Activated CD4-positive, alpha-beta T cell treated with anti-CD3 and anti-CD28 coated beads, Interleukin-2, amount 10 ng/mL, durations not matched to agents 7 days and 5 days (primary cell): Measurements from ENCODE around the gene AXIN2. TPM values are rescaled to one million over a fixed set of nuclear protein-coding genes. Genes with fewer than 3 reads are reported as not detected.
"Not testable (repeated sequence)": the region's sequence is repeated elsewhere in the genome, so short reads cannot be mapped to it uniquely, and the experiment has no call there.

Experiments
- CTCF ChIA-PET: fragments of 350-600 bp; sonication (Branson Sonifier 250); formaldehyde crosslinking; loops from one replicate; lab custom pipeline; 2021; ENCODE audit warnings: antibody characterized with exemption; lab: Charles Lee
- POLR2A ChIA-PET: fragments of 350-600 bp; sonication (Branson Sonifier 250); formaldehyde crosslinking; loops from one replicate; lab custom pipeline; 2021; ENCODE audit warnings: antibody characterized with exemption; lab: Charles Lee
- DNase-seq: peaks from one replicate; pipeline ENCODE4 v3.0.0-alpha.2; 2020
- H3K27ac Mint-ChIP-seq: one replicate; pipeline ENCODE4 v1.8.0; 2021; ENCODE audit warnings: mild to moderate bottlenecking, moderate library complexity, mixed read lengths
- H3K27me3 Mint-ChIP-seq: one replicate; pipeline ENCODE4 v1.8.0; 2021; ENCODE audit warnings: mixed read lengths
- H3K36me3 Mint-ChIP-seq: one replicate; pipeline ENCODE4 v1.8.0; 2021; ENCODE audit warnings: low read depth, mixed read lengths
- H3K4me1 Mint-ChIP-seq: one replicate; pipeline ENCODE4 v1.8.0; 2021; ENCODE audit warnings: mixed read lengths
- H3K4me3 Mint-ChIP-seq: one replicate; pipeline ENCODE4 v1.8.0; 2021; ENCODE audit warnings: mild to moderate bottlenecking, moderate library complexity, mixed read lengths
- H3K9me3 Mint-ChIP-seq: one replicate; pipeline ENCODE4 v1.8.0; 2021; ENCODE audit warnings: mixed read lengths
- total RNA-seq, 2 experiments: library from RNA; stranded (reverse); gene quantifications; one replicate each; pipeline ENCODE4 v1.2.3, GENCODE V29; 2021

Gene AXIN2
- total RNA-seq, 2 experiments from 2014 or later, result 12.7 to 13.4 TPM

DNA sequence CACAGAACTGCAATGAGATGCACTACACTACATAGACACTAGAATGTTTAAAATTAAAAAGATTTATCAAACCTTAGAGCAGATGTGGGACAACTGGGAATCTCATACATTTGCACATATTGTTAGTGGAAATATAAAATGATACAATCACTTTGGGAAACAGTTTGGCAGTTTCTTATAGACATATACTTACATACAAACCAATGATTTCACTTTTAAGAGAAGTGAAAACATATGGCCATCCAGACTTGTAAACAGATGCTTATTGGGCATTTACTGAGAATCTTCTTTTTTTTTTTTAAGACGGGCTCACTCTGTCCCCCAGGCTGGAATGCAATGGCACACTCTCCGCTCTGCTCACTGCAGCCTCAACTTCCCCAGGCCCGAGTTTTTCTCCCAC lies 50.1 kb downstream of the AXIN2 start:
- DNase-seq, result no peak
- Mint-ChIP-seq H3K27me3 (peaks cover 10% of the 10 kb centered on the region), H3K36me3 (no peaks in the 10 kb centered on the region), H3K9me3 (no peaks in the 10 kb centered on the region), H3K4me1 (peaks cover 4% of the 10 kb centered on the region), H3K27ac (no peak overlapping the region), H3K4me3 (no peak overlapping the region)
- CTCF ChIA-PET, result no interaction called here
- POLR2A ChIA-PET, result no interaction called here

- no peak overlapping the region for H3K4me3 Mint-ChIP-seq
- ChIA-PET POLR2A (no interaction called here), CTCF (no interaction called here)
- peaks cover 6% of the 10 kb centered on the region for H3K27me3 Mint-ChIP-seq
- peaks cover 2% of the 10 kb centered on the region for H3K4me1 Mint-ChIP-seq
- no peak for DNase-seq
- no peaks in the 10 kb centered on the region for H3K36me3 Mint-ChIP-seq
- no peak overlapping the region for H3K27ac Mint-ChIP-seq
- no peaks in the 10 kb centered on the region for H3K9me3 Mint-ChIP-seq
Observed at GRCh38 chr17:65509032-65509431, 52.4 kb downstream of the AXIN2 start.

DNA sequence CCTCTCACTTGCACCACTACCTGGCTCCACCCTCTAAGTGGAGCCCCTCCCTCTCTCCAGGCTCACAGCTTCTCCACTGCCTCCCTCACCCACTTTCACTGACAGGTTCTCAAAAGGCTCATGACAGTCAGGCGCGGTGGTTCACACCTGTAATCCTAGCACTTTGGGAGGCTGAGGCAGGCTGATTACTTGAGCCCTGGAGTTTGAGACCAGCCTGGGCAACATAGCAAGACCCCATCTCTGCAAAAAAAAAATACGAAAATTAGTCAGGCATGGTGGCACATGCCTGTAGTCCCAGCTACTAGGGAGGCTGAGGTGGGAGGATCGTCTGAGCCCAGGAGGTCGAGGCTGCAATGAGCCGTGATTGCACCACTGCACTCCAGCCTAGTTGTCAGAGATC lies 56.8 kb downstream of the AXIN2 start:
- H3K27me3 Mint-ChIP-seq, H3K27ac Mint-ChIP-seq, CTCF ChIA-PET, H3K36me3 Mint-ChIP-seq, POLR2A ChIA-PET, DNase-seq, H3K9me3 Mint-ChIP-seq, H3K4me3 Mint-ChIP-seq, H3K4me1 Mint-ChIP-seq: not testable (repeated sequence)

- Mint-ChIP-seq H3K4me1 (no peaks in the 10 kb centered on the region), H3K9me3 (no peaks in the 10 kb centered on the region), H3K27ac (no peak overlapping the region), H3K36me3 (no peaks in the 10 kb centered on the region), H3K4me3 (no peak overlapping the region), H3K27me3 (peaks cover 4% of the 10 kb centered on the region)
- no peak for DNase-seq
- ChIA-PET CTCF (no interaction called here), POLR2A (no interaction called here)
Observed at GRCh38 chr17:65504141-65504540, 57.3 kb downstream of the AXIN2 start.

GRCh38 chr17:65503557-65503956 lies 57.9 kb downstream of the AXIN2 start:
- CTCF ChIA-PET, result no interaction called here
- no peaks in the 10 kb centered on the region for H3K9me3 Mint-ChIP-seq
- no peak for DNase-seq
- H3K36me3 Mint-ChIP-seq, result no peaks in the 10 kb centered on the region
- H3K4me1 Mint-ChIP-seq, result no peaks in the 10 kb centered on the region
- peaks cover 2% of the 10 kb centered on the region for H3K27me3 Mint-ChIP-seq
- POLR2A ChIA-PET, result no interaction called here
- H3K27ac Mint-ChIP-seq, result no peak overlapping the region
- H3K4me3 Mint-ChIP-seq, result no peak overlapping the region

GRCh38 chr17:65498816-65499215 lies 62.6 kb downstream of the AXIN2 start:
- Mint-ChIP-seq H3K36me3 (no peaks in the 10 kb centered on the region), H3K4me1 (peaks cover 12% of the 10 kb centered on the region)
- POLR2A ChIA-PET, result no interaction called here

GRCh38 chr17:65496801-65497200 lies 64.6 kb downstream of the AXIN2 start:
- no peaks in the 10 kb centered on the region for H3K36me3 Mint-ChIP-seq
- CTCF ChIA-PET, result interaction anchor here (1.4 kb wide), 1 partner anchor 265 kb away, joined by 6 read pairs; no protein-coding TSS in a partner anchor
- no peak overlapping the region for H3K4me3 Mint-ChIP-seq
- peaks cover 12% of the 10 kb centered on the region for H3K4me1 Mint-ChIP-seq
- no peaks in the 10 kb centered on the region for H3K9me3 Mint-ChIP-seq
- no peak for DNase-seq
- H3K27ac Mint-ChIP-seq, result no peak overlapping the region
- POLR2A ChIA-PET, result no interaction called here
- H3K27me3 Mint-ChIP-seq, result peaks cover 5% of the 10 kb centered on the region

More at GRCh38 chr17:65498816-65499215, 62.6 kb downstream of the AXIN2 start:
- no peak for DNase-seq
- Mint-ChIP-seq H3K27ac (no peak overlapping the region), H3K9me3 (no peaks in the 10 kb centered on the region), H3K27me3 (peaks cover 4% of the 10 kb centered on the region), H3K4me3 (no peak overlapping the region)
- CTCF ChIA-PET, result interaction anchor here (0.6 kb wide), 1 partner anchor 106 kb away, joined by 4 read pairs; no protein-coding TSS in a partner anchor

DNA sequence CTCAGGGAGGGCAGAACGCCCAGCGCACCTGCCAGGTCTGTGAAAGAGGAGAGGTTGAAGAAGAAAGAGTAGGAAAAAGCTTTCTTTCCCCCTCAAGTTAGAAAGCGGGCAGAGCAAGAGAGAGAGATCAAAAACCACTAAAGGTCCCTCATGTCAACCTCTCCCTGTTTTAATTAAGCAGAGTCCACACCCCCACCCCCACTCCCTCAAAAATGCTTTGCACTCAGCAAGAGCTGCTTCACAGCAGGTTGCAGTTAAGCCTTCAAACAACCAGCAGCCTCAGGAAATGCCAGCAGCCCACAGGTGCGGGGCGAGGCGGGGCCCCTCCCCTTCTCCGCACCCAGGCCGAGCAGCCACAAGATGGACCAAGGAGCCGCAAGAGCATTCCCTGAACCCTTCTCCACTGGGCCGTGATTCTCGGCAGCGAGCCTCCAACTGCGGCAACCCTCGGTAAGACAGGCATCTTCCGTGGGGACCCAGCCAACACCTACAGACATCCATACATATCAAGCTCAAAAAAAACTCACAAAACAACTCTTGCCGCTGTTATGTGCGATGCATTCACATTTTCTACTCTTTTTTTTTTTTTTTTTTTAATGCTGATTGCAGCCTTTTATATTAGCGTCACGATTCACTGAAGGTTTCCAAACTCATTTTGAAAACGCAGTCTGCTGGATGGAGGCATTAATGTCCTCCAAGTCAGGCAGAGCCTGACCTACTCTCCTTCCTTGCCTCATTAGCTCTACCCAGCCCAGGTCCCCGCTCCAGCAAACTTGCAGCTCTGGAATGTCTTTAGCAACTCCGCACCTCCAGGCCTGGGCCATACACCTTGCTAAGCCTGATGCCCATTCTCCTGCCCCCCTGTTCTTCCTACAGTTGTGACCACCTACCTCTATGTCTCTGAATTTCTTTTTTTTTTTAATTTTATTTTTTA lies 66.1 kb downstream of the AXIN2 start:
- peak; percentile 24 for DNase-seq
- Mint-ChIP-seq H3K9me3 (peaks cover 2% of the 10 kb centered on the region), H3K36me3 (no peaks in the 10 kb centered on the region), H3K4me3 (peak overlapping the region; percentile 16), H3K27me3 (peaks cover 15% of the 10 kb centered on the region), H3K4me1 (peaks cover 12% of the 10 kb centered on the region), H3K27ac (peak overlapping the region; percentile 33)
- POLR2A ChIA-PET, result no interaction called here
- CTCF ChIA-PET, result interaction anchor here (0.6 kb wide), 1 partner anchor 1304 kb away, joined by 3 read pairs; no protein-coding TSS in a partner anchor

DNA sequence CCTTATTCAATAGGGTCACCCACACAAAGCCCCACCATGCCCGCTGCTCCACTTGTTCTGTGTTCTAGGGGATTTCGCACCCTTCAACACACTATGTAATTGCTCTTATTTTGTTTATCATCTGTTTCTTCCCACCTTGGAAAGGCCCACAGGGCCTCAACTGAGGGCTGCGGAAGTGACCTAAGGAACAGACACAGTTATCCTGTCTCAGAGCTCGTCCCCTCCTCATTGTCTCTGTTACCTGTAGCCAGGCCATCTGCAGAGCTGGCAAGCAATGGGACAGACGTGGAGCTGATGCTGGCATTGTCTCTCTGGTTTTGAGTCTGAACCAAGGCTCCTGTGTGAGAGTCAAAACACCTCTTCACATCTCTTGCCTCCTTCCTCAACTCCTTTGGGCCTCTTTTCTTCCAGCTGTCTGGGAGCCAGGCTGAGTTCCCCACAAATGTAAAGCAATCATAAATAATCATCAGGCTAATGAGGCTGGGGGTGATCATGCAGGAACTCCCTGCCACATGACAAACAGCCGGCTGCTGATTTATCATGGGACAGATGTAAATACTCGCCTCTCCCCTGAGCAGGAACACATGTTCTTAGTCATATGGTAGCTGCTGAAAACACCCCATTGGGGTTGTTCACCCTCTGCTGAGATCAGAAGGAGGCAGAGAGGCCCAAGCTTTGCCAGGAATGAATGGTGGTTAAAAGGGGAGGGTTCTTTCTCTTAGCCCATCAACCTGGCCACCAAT lies 71.9 kb downstream of the AXIN2 start:
- Mint-ChIP-seq H3K27me3 (peaks cover 11% of the 10 kb centered on the region), H3K4me1 (no peaks in the 10 kb centered on the region), H3K36me3 (no peaks in the 10 kb centered on the region), H3K9me3 (peaks cover 2% of the 10 kb centered on the region), H3K27ac (no peak overlapping the region), H3K4me3 (no peak overlapping the region)
- no peak for DNase-seq
- ChIA-PET CTCF (no interaction called here), POLR2A (no interaction called here)

DNA sequence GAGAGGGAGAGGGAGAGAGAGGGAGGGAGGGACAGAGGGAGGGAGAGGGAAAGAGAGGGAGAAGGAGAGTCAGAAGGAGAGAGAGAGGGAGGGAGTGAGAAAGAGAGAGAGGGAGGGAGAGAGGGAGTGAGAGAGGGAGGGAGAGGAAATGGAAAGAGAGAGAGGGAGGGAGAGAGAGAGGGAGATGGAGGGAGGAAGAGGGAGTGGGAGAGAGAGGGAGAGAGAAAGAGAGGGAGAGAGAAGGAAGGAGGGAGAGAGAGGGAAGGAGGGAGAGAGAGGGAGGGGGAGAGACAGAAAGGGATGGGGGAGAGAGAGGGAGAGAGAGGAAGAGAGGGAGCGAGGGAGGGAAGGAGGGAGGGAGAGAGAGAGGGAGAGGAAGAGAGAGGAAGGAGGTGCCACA lies 72.8 kb downstream of the AXIN2 start:
- Mint-ChIP-seq H3K4me3 (no peak overlapping the region), H3K27me3 (peaks cover 11% of the 10 kb centered on the region), H3K9me3 (peaks cover 2% of the 10 kb centered on the region), H3K4me1 (no peaks in the 10 kb centered on the region), H3K27ac (no peak overlapping the region), H3K36me3 (no peaks in the 10 kb centered on the region)
- ChIA-PET CTCF (no interaction called here), POLR2A (no interaction called here)
- no peak for DNase-seq

- peaks cover 2% of the 10 kb centered on the region for H3K9me3 Mint-ChIP-seq
- peaks cover 11% of the 10 kb centered on the region for H3K27me3 Mint-ChIP-seq
- no peaks in the 10 kb centered on the region for H3K36me3 Mint-ChIP-seq
- no peak overlapping the region for H3K4me3 Mint-ChIP-seq
- H3K4me1 Mint-ChIP-seq, result no peaks in the 10 kb centered on the region
- no peak overlapping the region for H3K27ac Mint-ChIP-seq
- ChIA-PET POLR2A (no interaction called here), CTCF (no interaction called here)
- DNase-seq, result no peak
Observed at GRCh38 chr17:65487990-65488389, 73.5 kb downstream of the AXIN2 start.

DNA sequence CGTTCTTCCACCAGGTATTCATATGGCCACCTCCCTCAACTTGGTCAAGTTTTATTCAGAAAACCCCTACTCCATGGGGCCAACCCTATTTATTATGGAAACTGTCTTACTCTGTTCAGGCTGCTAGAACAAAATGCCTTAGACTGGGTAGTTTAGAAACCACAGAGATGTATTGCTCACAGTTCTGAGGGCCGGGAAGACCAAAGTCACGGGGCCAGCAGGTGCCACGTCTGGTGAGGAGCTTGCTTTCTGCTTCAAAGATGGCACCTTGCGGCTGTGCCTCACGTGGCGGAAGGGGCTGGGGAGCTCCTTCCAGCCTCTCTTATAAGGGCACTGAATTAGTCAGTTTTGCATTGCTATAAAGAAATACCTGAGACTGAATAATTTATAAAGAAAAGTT lies 74.3 kb downstream of the AXIN2 start:
- Mint-ChIP-seq H3K4me3 (no peak overlapping the region), H3K27ac (no peak overlapping the region), H3K9me3 (peaks cover 2% of the 10 kb centered on the region), H3K27me3 (peaks cover 11% of the 10 kb centered on the region), H3K36me3 (no peaks in the 10 kb centered on the region), H3K4me1 (no peaks in the 10 kb centered on the region)
- CTCF ChIA-PET, result no interaction called here
- POLR2A ChIA-PET, result no interaction called here
- DNase-seq, result no peak
